GM12878 (cell line): ENCODE data around the gene FOXP3. TPM values are rescaled to one million over a fixed set of nuclear protein-coding genes. Genes with fewer than 3 reads are reported as not detected.

Experiments used
- ATAC-seq: fragments of 200-7000 bp; cut with Tn5 transposase; 3 replicates; pipeline ENCODE4 v1.9.1; 2020; ENCODE audit warnings: mild to moderate bottlenecking, moderate library complexity
- BruUV-seq: library from RNA; stranded (reverse); fragments of 400-500 nt; replicated peaks from 2 replicates; lab custom pipeline; 2021; lab: Mats Ljungman, UMichigan
- CTCF ChIA-PET: fragments of 300-600 bp; sonication (Branson Sonifier 250); formaldehyde crosslinking; extraction: SDS; loops from one replicate; lab custom pipeline; 2021; ENCODE audit warnings: inconsistent platforms; lab: Yijun Ruan, JAX
- POLR2A ChIA-PET: fragments of 350-600 bp; formaldehyde crosslinking; extraction: SDS; loops from one replicate; lab custom pipeline; 2021; ENCODE audit warnings: inconsistent platforms; lab: Charles Lee
- RAD21 ChIA-PET: fragments of 300-600 bp; sonication (Branson Sonifier 250); formaldehyde crosslinking; loops from one replicate; lab custom pipeline; 2023; ENCODE audit warnings: antibody characterized with exemption; ENCODE audit not compliant: unreplicated experiment; lab: Charles Lee
- SMC1A ChIA-PET: fragments of 300-600 bp; sonication (Branson Sonifier 250); formaldehyde crosslinking; loops from one replicate; lab custom pipeline; 2023; ENCODE audit not compliant: unreplicated experiment, uncharacterized antibody; lab: Charles Lee
- DNase-seq: peaks from one replicate; pipeline ENCODE4 v3.0.0-alpha.2; 2011; ENCODE audit warnings: low read depth, low spot score
- FAIRE-seq: peaks from 3 replicates; lab custom pipeline; 2011; peaks lifted over from hg19 to GRCh38; lab: Jason Lieb, UNC
- H2AFZ ChIP-seq: 2 replicates; pipeline ENCODE4 v1.6.0; 2011; ENCODE audit warnings: low read depth, low read length, control low read depth; ENCODE audit not compliant: control insufficient read depth
- H3K27ac ChIP-seq: 2 replicates; pipeline ENCODE4 v1.5.1; 2011; ENCODE audit warnings: control low read depth; ENCODE audit not compliant: control insufficient read depth, insufficient read depth
- H3K27me3 ChIP-seq, 2 experiments: replicated peaks in 1 of 2; 2 replicates each; pipeline versions ENCODE4 v1.6.0 to v1.6.1; 2011; ENCODE audit warnings: low read length in 1 of 2; ENCODE audit not compliant: control insufficient read depth in 2 of 2, insufficient read depth in 2 of 2
- H3K36me3 ChIP-seq, 2 experiments: 2 replicates each; pipeline ENCODE4 v1.5.1; 2011; ENCODE audit warnings: low read length in 1 of 2; ENCODE audit not compliant: control insufficient read depth in 2 of 2, insufficient read depth in 2 of 2
- H3K4me1 ChIP-seq: 2 replicates; pipeline ENCODE4 v1.6.1; 2011; ENCODE audit warnings: mild to moderate bottlenecking, low read length, moderate library complexity, mixed read lengths; ENCODE audit not compliant: control insufficient read depth, insufficient read depth
- H3K4me2 ChIP-seq: 2 replicates; pipeline ENCODE4 v1.6.0; 2011; ENCODE audit warnings: control low read depth; ENCODE audit not compliant: control insufficient read depth, insufficient read depth
- H3K4me3 ChIP-seq: fragments of 200-600 bp; sonication (generic); 2 replicates; pipeline ENCODE4 v1.5.1; 2016
- H3K79me2 ChIP-seq: 2 replicates; pipeline ENCODE4 v1.6.0; 2011; ENCODE audit warnings: low read length; ENCODE audit not compliant: control insufficient read depth, insufficient read depth
- H3K9ac ChIP-seq: 2 replicates; pipeline ENCODE4 v1.8.0; 2011; ENCODE audit warnings: low read length, control low read depth, mixed read lengths; ENCODE audit not compliant: control insufficient read depth, insufficient read depth
- H3K9me3 ChIP-seq: replicated peaks from 3 replicates; pipeline ENCODE4 v1.5.1; 2011; ENCODE audit warnings: mild to moderate bottlenecking, low read length; ENCODE audit not compliant: control insufficient read depth, insufficient read depth
- H4K20me1 ChIP-seq: 2 replicates; pipeline ENCODE4 v1.6.0; 2011; ENCODE audit not compliant: control insufficient read depth, insufficient read depth
- BMI1 ChIP-seq: fragments of 450-650 bp; IDR thresholded peaks from 2 replicates; pipeline ENCODE4 v1.6.1; 2016; ENCODE audit warnings: mild to moderate bottlenecking, moderate library complexity, borderline replicate concordance
- CBX5 ChIP-seq: sonication (generic); IDR thresholded peaks from 2 replicates; pipeline ENCODE4 v1.6.1; 2016; ENCODE audit warnings: low read depth, moderate library complexity, mild to moderate bottlenecking, inconsistent platforms
- CUX1 ChIP-seq: IDR thresholded peaks from 2 replicates; pipeline ENCODE4 v1.6.1; 2012; ENCODE audit warnings: improper control_type of control experiment, low read depth, low read length; ENCODE audit not compliant: insufficient replicate concordance
- ETV6 ChIP-seq, 2 experiments: fragments of 450-650 bp in 1 of 2; IDR thresholded peaks in 1 of 2; conservative IDR thresholded peaks in 1 of 2; 2 replicates each; pipeline ENCODE4 v1.6.1; 2014; ENCODE audit warnings: antibody characterized with exemption in 1 of 2, borderline replicate concordance in 1 of 2, low read depth in 1 of 2, mild to moderate bottlenecking in 1 of 2, moderate library complexity in 1 of 2
- IKZF2 ChIP-seq, 2 experiments: fragments of 450-650 bp; IDR thresholded peaks; 2 replicates each; pipeline ENCODE4 v1.6.1; 2017; ENCODE audit warnings: mild to moderate bottlenecking in 2 of 2, moderate library complexity in 2 of 2
- JUNB ChIP-seq: IDR thresholded peaks from 2 replicates; pipeline ENCODE4 v1.6.1; 2016; ENCODE audit warnings: antibody characterized with exemption, mild to moderate bottlenecking
- KLF5 ChIP-seq: fragments of 450-650 bp; IDR thresholded peaks from 2 replicates; pipeline ENCODE4 v1.6.1; 2014; ENCODE audit warnings: mild to moderate bottlenecking; ENCODE audit not compliant: partially characterized antibody
- NBN ChIP-seq: fragments of 450-650 bp; IDR thresholded peaks from 2 replicates; pipeline ENCODE4 v1.6.1; 2016
- PAX8 ChIP-seq: fragments of 450-650 bp; IDR thresholded peaks from 2 replicates; pipeline ENCODE4 v1.6.1; 2017; ENCODE audit warnings: mild to moderate bottlenecking, moderate library complexity
- POLR2A ChIP-seq: IDR thresholded peaks from 2 replicates; pipeline ENCODE4 v1.6.1; 2011; ENCODE audit warnings: low read depth, mild to moderate bottlenecking, low read length
- TBL1XR1 ChIP-seq: IDR thresholded peaks from 2 replicates; pipeline ENCODE4 v1.6.1; 2012; ENCODE audit warnings: low read depth, low read length, improper control_type of control experiment
- ZNF207 ChIP-seq: fragments of 450-650 bp; IDR thresholded peaks from 2 replicates; pipeline ENCODE4 v1.6.1; 2014; ENCODE audit warnings: antibody characterized with exemption, mild to moderate bottlenecking, borderline replicate concordance
- WGBS: methylation state at CpG from one replicate; pipeline ENCODE4 v1.1.6; 2016; ENCODE audit warnings: low lambda C conversion rate; ENCODE audit not compliant: insufficient replicate concordance, insufficient coverage; ENCODE audit errors: missing lambda C conversion rate; 5-methylcytosine and 5-hydroxymethylcytosine counted together
- in situ Hi-C: fragments of 300-500 bp; cut with MboI; formaldehyde crosslinking; loops from 9 replicates; pipeline ENCODE4 v1.14.3; 2018; ENCODE audit warnings: mixed read lengths
- intact Hi-C: fragments of 100-400 bp; cut with micrococcal nuclease; formaldehyde crosslinking; loops from one replicate; pipeline ENCODE4 v1.14.2; 2022; ENCODE audit not compliant: unreplicated experiment
- polyA plus RNA-seq, 11 experiments: library from polyadenylated mRNA; depleted of rRNA in 4 of 11; unstranded in 6 of 11; stranded (reverse) in 5 of 11; fragments of >200 nt; fragmentation: Nextera tagmentation in 4 of 11; fragmentation: Illumina TruSeq in 1 of 11; extraction: Ambion mirVana in 4 of 11; extraction: Trizol in 1 of 11; gene quantifications; 1 replicate in 1 of 11; 2 replicates in 10 of 11; pipeline versions ENCODE4 v1.2.1 to v1.2.3, GENCODE V29; 2011 to 2016; ENCODE audit warnings: inconsistent platforms in 2 of 11, missing spikeins in 2 of 11, low read depth in 1 of 11
- total RNA-seq, 4 experiments: library from RNA; depleted of rRNA in 3 of 4; stranded (reverse); fragments of >200 nt in 3 of 4; fragmentation: Illumina TruSeq in 1 of 4; extraction: Trizol in 1 of 4; gene quantifications; 2 replicates each; pipeline versions ENCODE4 v1.2.1 to v1.2.3, GENCODE V29; 2013 to 2021

FOXP3 gene
- total and polyA plus RNA-seq, 10 of the 15 experiments (the other 5 are each of a cell fraction or from before 2014, with no cell fraction given), result 0.02 to 0.21 (median 0.08) TPM; not detected in 3

GRCh38 chrX:49226946-49227345 lies 37.6 kb downstream of the FOXP3 start:
- POLR2A ChIA-PET, result no interaction called here
- in situ Hi-C loops, result no loop called here
- FAIRE-seq (no peak), ATAC-seq (no peak), DNase-seq (no peak)
- RAD21 ChIA-PET, result no interaction called here
- Histone ChIP-seq H3K79me2 (no peaks in the 10 kb centered on the region), H3K4me3 (no peak overlapping the region), H3K9ac (no peak overlapping the region), H2AFZ (no peak overlapping the region), H3K4me2 (no peak overlapping the region), H3K4me1 (no peaks in the 10 kb centered on the region), H3K27ac (no peak overlapping the region), H3K27me3 (no peaks in the 10 kb centered on the region), H3K36me3 (no peaks in the 10 kb centered on the region), H3K9me3 (no peaks in the 10 kb centered on the region; the same call in 2 of the 3 replicates), H4K20me1 (no peaks in the 10 kb centered on the region)
- CTCF ChIA-PET, result no interaction called here
- intact Hi-C loops, result no loop called here
- WGBS, result 93% methylated on average over 9 of the region's 9 CpGs
- SMC1A ChIA-PET, result no interaction called here
- TF ChIP-seq IKZF2 (IDR thresholded peaks at IDR 0.05) (no peak), CBX5 (no peak), TBL1XR1 (no peak), CUX1 (no peak), JUNB (no peak), BMI1 (no peak), ZNF207 (no peak), ETV6 (conservative IDR thresholded peaks at IDR 0.05 in 1 of 2, IDR thresholded peaks at IDR 0.05 in 1 of 2; ENCODE audit: borderline replicate concordance in 1 of 2, low read depth in 1 of 2) (no peak), KLF5 (no peak), PAX8 (no peak), POLR2A (no peak), NBN (no peak)
- TF ChIP-seq, all 136 proteins: peak for 0
- no TSS peak for BruUV-seq
